ENCODE data around the gene TREM2. TPM values are rescaled to one million over a fixed set of nuclear protein-coding genes. Genes with fewer than 3 reads are reported as not detected.

TREM2 gene
- total and polyA plus RNA-seq, 2 donors = 1.7 to 7.5 TPM

GRCh38 chr6:41187924-41188886, 25.3 kb upstream of the TREM2 start:
- Histone ChIP-seq H3K27me3 (ENCODE audit: control insufficient read depth in 2 of 2, insufficient read depth in 1 of 2, low read length in 1 of 2) (no peaks in the 10 kb centered on the region), H3K9me3 (ENCODE audit: control insufficient read depth in 2 of 2, insufficient read depth in 1 of 2, low read length in 1 of 2) (peaks cover 0 to 14% of the 10 kb centered on the region in 2 donors), H3K4me1 (ENCODE audit: control insufficient read depth in 2 of 2, insufficient read depth in 2 of 2, low read length in 2 of 2) (peaks cover 0 to 5% of the 10 kb centered on the region in 2 donors), H3K4me3 (ENCODE audit: low read length in 2 of 2) (no peak overlapping the region), H3K36me3 (ENCODE audit: control insufficient read depth in 2 of 2, insufficient read depth in 2 of 2, low read length in 1 of 2) (no peaks in the 10 kb centered on the region), H3K27ac (ENCODE audit: low read depth in 1 of 2, low read length in 1 of 2) (no peak overlapping the region)
- no peak for DNase-seq (ENCODE audit: low read depth in 6 of 9, low spot score in 9 of 9)
- WGBS = 94% methylated on average over 8 of the region's 8 CpGs

- Histone ChIP-seq H3K4me3 (ENCODE audit: low read length in 2 of 2) (no peak overlapping the region), H3K27me3 (ENCODE audit: control insufficient read depth in 2 of 2, insufficient read depth in 1 of 2, low read length in 1 of 2) (no peaks in the 10 kb centered on the region), H3K4me1 (ENCODE audit: control insufficient read depth in 2 of 2, insufficient read depth in 2 of 2, low read length in 2 of 2) (peaks cover 0 to 16% of the 10 kb centered on the region in 2 donors), H3K27ac (ENCODE audit: low read depth in 1 of 2, low read length in 1 of 2) (no peak overlapping the region), H3K9me3 (ENCODE audit: control insufficient read depth in 2 of 2, insufficient read depth in 1 of 2, low read length in 1 of 2) (peaks cover 0 to 14% of the 10 kb centered on the region in 2 donors), H3K36me3 (ENCODE audit: control insufficient read depth in 2 of 2, insufficient read depth in 2 of 2, low read length in 1 of 2) (no peaks in the 10 kb centered on the region)
- DNase-seq (ENCODE audit: low read depth in 6 of 9, low spot score in 9 of 9) = no peak
- WGBS = 71% methylated on average over 10 of the region's 10 CpGs
Observed at GRCh38 chr6:41186031-41186562, 23.2 kb upstream of the TREM2 start.

DNA sequence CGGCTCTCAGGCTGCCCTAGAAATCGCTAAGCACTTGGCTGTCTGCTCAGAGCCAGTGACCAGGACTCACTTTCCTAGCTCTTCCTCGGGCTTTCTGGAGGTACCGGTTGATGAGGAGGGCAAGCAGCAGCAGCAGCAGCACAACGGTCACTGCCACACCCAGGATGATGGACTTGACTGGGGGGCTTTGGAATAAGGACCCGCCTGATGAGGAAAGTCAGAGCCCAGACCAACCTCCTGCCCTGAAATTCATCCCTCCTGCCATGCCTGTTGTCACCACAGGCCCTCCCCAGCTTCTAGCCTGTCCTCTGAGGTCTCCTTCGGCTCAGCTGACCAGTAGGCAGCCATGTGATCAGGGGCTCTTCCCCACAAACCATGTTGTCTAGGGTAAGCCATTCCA, 21.8 kb upstream of the TREM2 start:
- WGBS = 96% methylated on average over 7 of the region's 7 CpGs
- Histone ChIP-seq H3K27me3 (ENCODE audit: control insufficient read depth in 2 of 2, insufficient read depth in 1 of 2, low read length in 1 of 2) (no peaks in the 10 kb centered on the region), H3K9me3 (ENCODE audit: control insufficient read depth in 2 of 2, insufficient read depth in 1 of 2, low read length in 1 of 2) (peaks cover 0 to 4% of the 10 kb centered on the region in 2 donors), H3K27ac (ENCODE audit: low read depth in 1 of 2, low read length in 1 of 2) (no peak overlapping the region), H3K4me3 (ENCODE audit: low read length in 2 of 2) (no peak overlapping the region), H3K4me1 (ENCODE audit: control insufficient read depth in 2 of 2, insufficient read depth in 2 of 2, low read length in 2 of 2) (peaks cover 0 to 16% of the 10 kb centered on the region in 2 donors), H3K36me3 (ENCODE audit: control insufficient read depth in 2 of 2, insufficient read depth in 2 of 2, low read length in 1 of 2) (no peaks in the 10 kb centered on the region)
- no peak for DNase-seq (ENCODE audit: low read depth in 6 of 9, low spot score in 9 of 9)

DNA sequence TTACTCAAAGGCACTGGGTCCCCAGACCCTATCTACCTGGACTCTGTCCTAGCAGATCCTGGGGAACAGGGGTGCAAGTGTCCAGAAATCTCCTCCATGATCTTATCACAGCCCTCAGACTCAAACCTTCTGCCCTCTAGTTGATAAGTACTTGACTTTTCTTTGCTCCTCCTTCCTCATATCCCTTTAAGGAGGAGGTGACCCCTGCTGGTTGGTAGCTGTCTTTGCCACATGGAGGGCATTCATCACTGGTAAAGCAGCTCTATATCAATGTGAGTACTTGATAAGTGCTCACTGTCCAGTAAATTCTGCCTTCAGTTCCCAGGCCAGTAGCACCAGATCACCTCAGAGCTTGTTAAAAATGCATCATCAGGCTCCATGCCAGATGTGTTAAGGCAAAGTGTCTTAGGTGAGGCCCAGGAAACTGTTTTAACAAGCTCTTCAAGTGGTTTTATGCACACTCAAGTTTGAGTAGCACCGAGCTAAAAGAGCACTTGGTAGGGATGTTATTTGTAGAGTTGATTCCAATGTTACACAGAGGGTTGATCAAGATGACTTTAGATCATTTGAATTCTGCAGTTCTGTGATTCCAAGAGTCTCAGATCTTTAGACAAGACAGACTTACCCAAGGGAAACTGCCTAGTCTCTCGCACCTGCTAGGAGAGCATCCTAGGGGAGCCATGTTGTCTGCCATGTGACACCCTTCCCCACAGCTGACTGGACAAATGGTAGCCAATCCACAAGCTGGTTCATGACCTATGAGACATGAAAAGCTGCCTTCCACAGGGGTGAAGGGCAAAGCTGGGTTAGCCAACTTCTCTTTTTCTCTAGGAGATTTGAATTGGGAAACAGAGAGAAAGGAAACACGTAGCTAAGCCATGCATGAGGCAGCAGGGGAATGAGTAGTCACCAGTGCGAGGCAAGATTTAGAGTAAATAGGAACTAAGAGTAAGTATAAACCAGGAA, 19.4 kb upstream of the TREM2 start:
- 58% methylated on average over 4 of the region's 4 CpGs for WGBS
- Histone ChIP-seq H3K4me3 (ENCODE audit: low read length in 2 of 2) (no peak overlapping the region), H3K27ac (ENCODE audit: low read depth in 1 of 2, low read length in 1 of 2) (no peak overlapping the region)

GRCh38 chr6:41181566-41181965, 18.6 kb upstream of the TREM2 start:
- DNase-seq (ENCODE audit: low read depth in 6 of 9, low spot score in 9 of 9) = no peak
- WGBS = 93% methylated on average over 1 of the region's 1 CpG
- no peaks in the 10 kb centered on the region for H3K27me3 ChIP-seq (ENCODE audit: control insufficient read depth in 2 of 2, insufficient read depth in 1 of 2, low read length in 1 of 2)
- no peak overlapping the region for H3K27ac ChIP-seq (ENCODE audit: low read depth in 1 of 2, low read length in 1 of 2)
- H3K4me3 ChIP-seq (ENCODE audit: low read length in 2 of 2) = no peak overlapping the region
- H3K9me3 ChIP-seq (ENCODE audit: control insufficient read depth in 2 of 2, insufficient read depth in 1 of 2, low read length in 1 of 2) = no peaks in the 10 kb centered on the region
- no peaks in the 10 kb centered on the region for H3K36me3 ChIP-seq (ENCODE audit: control insufficient read depth in 2 of 2, insufficient read depth in 2 of 2, low read length in 1 of 2)
- peaks cover 0 to 16% of the 10 kb centered on the region in 2 donors for H3K4me1 ChIP-seq (ENCODE audit: control insufficient read depth in 2 of 2, insufficient read depth in 2 of 2, low read length in 2 of 2)

More for the DNA sequence above, 19.4 kb upstream of the TREM2 start:
- Histone ChIP-seq H3K9me3 (ENCODE audit: control insufficient read depth in 2 of 2, insufficient read depth in 1 of 2, low read length in 1 of 2) (no peaks in the 10 kb centered on the region), H3K27me3 (ENCODE audit: control insufficient read depth in 2 of 2, insufficient read depth in 1 of 2, low read length in 1 of 2) (no peaks in the 10 kb centered on the region), H3K4me1 (ENCODE audit: control insufficient read depth in 2 of 2, insufficient read depth in 2 of 2, low read length in 2 of 2) (peaks cover 0 to 16% of the 10 kb centered on the region in 2 donors), H3K36me3 (ENCODE audit: control insufficient read depth in 2 of 2, insufficient read depth in 2 of 2, low read length in 1 of 2) (no peaks in the 10 kb centered on the region)
- DNase-seq (ENCODE audit: low read depth in 6 of 9, low spot score in 9 of 9) = peak; percentile 14 to 76 (median 42)

DNA sequence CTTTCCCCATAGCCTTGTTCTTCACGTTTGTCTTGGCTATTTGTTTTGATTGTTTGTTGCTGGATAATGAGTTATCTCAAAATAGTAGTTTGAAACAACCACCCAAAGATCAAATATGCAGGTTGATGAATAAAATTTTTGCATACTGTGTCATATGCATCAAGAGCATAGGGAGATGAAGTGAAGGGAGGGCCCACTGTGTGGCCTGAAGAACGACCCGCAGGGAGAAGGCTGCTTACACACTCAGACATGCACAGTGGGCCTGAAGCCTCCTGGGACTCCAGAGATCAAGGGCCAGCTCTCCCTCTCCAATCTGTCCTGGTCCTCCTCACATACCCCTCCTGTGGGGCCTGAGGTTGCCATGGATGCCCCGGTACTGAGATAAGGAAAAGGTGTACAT, 16.2 kb upstream of the TREM2 start:
- 93% methylated on average over 4 of the region's 4 CpGs for WGBS
- no peak overlapping the region for H3K27ac ChIP-seq (ENCODE audit: low read depth in 1 of 2, low read length in 1 of 2)

DNA sequence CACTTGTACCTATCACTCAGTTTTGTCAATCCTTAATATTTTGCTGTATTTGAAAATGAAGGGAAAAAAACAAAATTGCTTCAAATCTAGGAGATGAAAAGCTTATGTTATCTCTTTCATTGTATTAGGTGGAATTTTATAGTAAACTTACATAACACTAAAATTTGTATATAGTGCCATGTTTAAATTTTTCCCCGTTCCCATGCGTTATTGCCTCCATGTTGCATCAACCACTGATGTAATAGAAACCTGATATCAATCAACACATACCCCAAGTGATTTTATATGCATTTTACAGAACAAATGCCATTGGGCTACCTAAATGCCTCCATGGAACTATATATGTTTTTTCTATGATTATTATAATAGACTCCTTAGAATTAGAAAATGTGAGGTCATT, 14.8 kb upstream of the TREM2 start:
- H3K36me3 ChIP-seq (ENCODE audit: control insufficient read depth in 2 of 2, insufficient read depth in 2 of 2, low read length in 1 of 2) = no peaks in the 10 kb centered on the region
- DNase-seq (ENCODE audit: low read depth in 6 of 9, low spot score in 9 of 9) = no peak
- no peaks in the 10 kb centered on the region for H3K27me3 ChIP-seq (ENCODE audit: control insufficient read depth in 2 of 2, insufficient read depth in 1 of 2, low read length in 1 of 2)
- H3K27ac ChIP-seq (ENCODE audit: low read depth in 1 of 2, low read length in 1 of 2) = no peak overlapping the region
- H3K4me1 ChIP-seq (ENCODE audit: control insufficient read depth in 2 of 2, insufficient read depth in 2 of 2, low read length in 2 of 2) = peaks cover 0 to 10% of the 10 kb centered on the region in 2 donors
- no peak overlapping the region for H3K4me3 ChIP-seq (ENCODE audit: low read length in 2 of 2)
- H3K9me3 ChIP-seq (ENCODE audit: control insufficient read depth in 2 of 2, insufficient read depth in 1 of 2, low read length in 1 of 2) = no peaks in the 10 kb centered on the region
- 97% methylated on average over 2 of the region's 2 CpGs for WGBS

More for the DNA sequence above, 16.2 kb upstream of the TREM2 start:
- Histone ChIP-seq H3K4me3 (ENCODE audit: low read length in 2 of 2) (no peak overlapping the region), H3K4me1 (ENCODE audit: control insufficient read depth in 2 of 2, insufficient read depth in 2 of 2, low read length in 2 of 2) (peaks cover 0 to 11% of the 10 kb centered on the region in 2 donors), H3K36me3 (ENCODE audit: control insufficient read depth in 2 of 2, insufficient read depth in 2 of 2, low read length in 1 of 2) (no peaks in the 10 kb centered on the region), H3K27me3 (ENCODE audit: control insufficient read depth in 2 of 2, insufficient read depth in 1 of 2, low read length in 1 of 2) (no peaks in the 10 kb centered on the region), H3K9me3 (ENCODE audit: control insufficient read depth in 2 of 2, insufficient read depth in 1 of 2, low read length in 1 of 2) (no peaks in the 10 kb centered on the region)
- DNase-seq (ENCODE audit: low read depth in 6 of 9, low spot score in 9 of 9) = no peak

DNA sequence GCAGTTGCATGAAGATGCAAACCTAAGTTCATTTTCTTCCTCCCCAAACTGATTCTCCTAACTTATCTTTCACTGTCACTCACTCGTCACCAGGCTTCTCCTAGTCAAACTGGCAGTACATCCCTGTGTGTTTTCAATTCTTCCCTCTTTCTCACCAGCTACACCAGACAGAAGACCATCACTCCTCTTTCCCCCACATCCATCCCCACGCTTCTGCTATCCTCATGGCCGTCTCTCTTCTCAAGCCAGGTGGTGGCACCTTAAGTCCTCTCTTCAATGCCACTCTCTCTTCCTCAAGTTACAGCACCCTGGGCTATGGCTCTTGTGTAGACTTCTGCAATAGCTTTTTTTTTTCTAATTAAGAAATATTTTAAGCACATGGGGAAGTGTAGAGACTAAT, 14.4 kb upstream of the TREM2 start:
- Histone ChIP-seq H3K36me3 (ENCODE audit: control insufficient read depth in 2 of 2, insufficient read depth in 2 of 2, low read length in 1 of 2) (no peaks in the 10 kb centered on the region), H3K4me1 (ENCODE audit: control insufficient read depth in 2 of 2, insufficient read depth in 2 of 2, low read length in 2 of 2) (peaks cover 0 to 6% of the 10 kb centered on the region in 2 donors), H3K4me3 (ENCODE audit: low read length in 2 of 2) (no peak overlapping the region), H3K27ac (ENCODE audit: low read depth in 1 of 2, low read length in 1 of 2) (no peak overlapping the region), H3K9me3 (ENCODE audit: control insufficient read depth in 2 of 2, insufficient read depth in 1 of 2, low read length in 1 of 2) (no peaks in the 10 kb centered on the region), H3K27me3 (ENCODE audit: control insufficient read depth in 2 of 2, insufficient read depth in 1 of 2, low read length in 1 of 2) (no peaks in the 10 kb centered on the region)
- no peak for DNase-seq (ENCODE audit: low read depth in 6 of 9, low spot score in 9 of 9)
- 92% methylated on average over 3 of the region's 3 CpGs for WGBS
